ENCODE results near the gene SPAG16. TPM values are rescaled to one million over a fixed set of nuclear protein-coding genes. Genes with fewer than 3 reads are reported as not detected.
"Not testable (repeated sequence)": the region's sequence is repeated elsewhere in the genome, so short reads cannot be mapped to it uniquely, and the experiment has no call there.

Gene SPAG16
- polyA plus RNA-seq, 1 donor, result 15.4 TPM

GRCh38 chr2:214014551-214015220, 730.4 kb downstream of the SPAG16 start:
- DNase-seq, result no peak

- peak; percentile 3 for DNase-seq
Measured at GRCh38 chr2:214019229-214019972, 735.1 kb downstream of the SPAG16 start.

GRCh38 chr2:214019973-214020345, 735.7 kb downstream of the SPAG16 start:
- no peak for DNase-seq

- no peak for DNase-seq
Measured at GRCh38 chr2:214029190-214029589, 744.9 kb downstream of the SPAG16 start.

GRCh38 chr2:214031566-214031965, 747.3 kb downstream of the SPAG16 start:
- DNase-seq, result no peak

- no peak for DNase-seq
Measured at GRCh38 chr2:214034417-214034816, 750.2 kb downstream of the SPAG16 start.

GRCh38 chr2:214035091-214035852, 751.0 kb downstream of the SPAG16 start:
- DNase-seq, result no peak

GRCh38 chr2:214035921-214036320, 751.7 kb downstream of the SPAG16 start:
- no peak for DNase-seq

GRCh38 chr2:214038186-214038585, 753.9 kb downstream of the SPAG16 start:
- DNase-seq, result no peak

- DNase-seq, result peak; percentile 54
Measured at GRCh38 chr2:214050731-214051130, 766.5 kb downstream of the SPAG16 start.

GRCh38 chr2:214051585-214051984, 767.3 kb downstream of the SPAG16 start:
- DNase-seq, result no peak

GRCh38 chr2:214052235-214052634, 768.0 kb downstream of the SPAG16 start:
- no peak for DNase-seq

GRCh38 chr2:214057986-214058385, 773.7 kb downstream of the SPAG16 start:
- DNase-seq, result no peak

- not testable (repeated sequence) for DNase-seq
Measured at GRCh38 chr2:214062279-214062678, 778.0 kb downstream of the SPAG16 start.

- no peak for DNase-seq
Measured at GRCh38 chr2:214064471-214064870, 780.2 kb downstream of the SPAG16 start.

- no peak for DNase-seq
Measured at GRCh38 chr2:214066862-214067261, 782.6 kb downstream of the SPAG16 start.

GRCh38 chr2:214069254-214069653, 785.0 kb downstream of the SPAG16 start:
- DNase-seq, result peak; percentile 45

- DNase-seq, result no peak
Measured at GRCh38 chr2:214075456-214075855, 791.2 kb downstream of the SPAG16 start.

- DNase-seq, result no peak
Measured at GRCh38 chr2:214076527-214076926, 792.3 kb downstream of the SPAG16 start.

GRCh38 chr2:214077727-214078126, 793.5 kb downstream of the SPAG16 start:
- no peak for DNase-seq

GRCh38 chr2:214079032-214079431, 794.8 kb downstream of the SPAG16 start:
- no peak for DNase-seq

GRCh38 chr2:214088536-214088935, 804.3 kb downstream of the SPAG16 start:
- no peak for DNase-seq

GRCh38 chr2:214096208-214096715, 812.0 kb downstream of the SPAG16 start:
- DNase-seq, result no peak
